ENCODE results near the gene TRAF1.

GRCh38 chr9:120855827-120856670, 70.5 kb downstream of the TRAF1 start:
- TF ChIP-seq, protein P1, sequence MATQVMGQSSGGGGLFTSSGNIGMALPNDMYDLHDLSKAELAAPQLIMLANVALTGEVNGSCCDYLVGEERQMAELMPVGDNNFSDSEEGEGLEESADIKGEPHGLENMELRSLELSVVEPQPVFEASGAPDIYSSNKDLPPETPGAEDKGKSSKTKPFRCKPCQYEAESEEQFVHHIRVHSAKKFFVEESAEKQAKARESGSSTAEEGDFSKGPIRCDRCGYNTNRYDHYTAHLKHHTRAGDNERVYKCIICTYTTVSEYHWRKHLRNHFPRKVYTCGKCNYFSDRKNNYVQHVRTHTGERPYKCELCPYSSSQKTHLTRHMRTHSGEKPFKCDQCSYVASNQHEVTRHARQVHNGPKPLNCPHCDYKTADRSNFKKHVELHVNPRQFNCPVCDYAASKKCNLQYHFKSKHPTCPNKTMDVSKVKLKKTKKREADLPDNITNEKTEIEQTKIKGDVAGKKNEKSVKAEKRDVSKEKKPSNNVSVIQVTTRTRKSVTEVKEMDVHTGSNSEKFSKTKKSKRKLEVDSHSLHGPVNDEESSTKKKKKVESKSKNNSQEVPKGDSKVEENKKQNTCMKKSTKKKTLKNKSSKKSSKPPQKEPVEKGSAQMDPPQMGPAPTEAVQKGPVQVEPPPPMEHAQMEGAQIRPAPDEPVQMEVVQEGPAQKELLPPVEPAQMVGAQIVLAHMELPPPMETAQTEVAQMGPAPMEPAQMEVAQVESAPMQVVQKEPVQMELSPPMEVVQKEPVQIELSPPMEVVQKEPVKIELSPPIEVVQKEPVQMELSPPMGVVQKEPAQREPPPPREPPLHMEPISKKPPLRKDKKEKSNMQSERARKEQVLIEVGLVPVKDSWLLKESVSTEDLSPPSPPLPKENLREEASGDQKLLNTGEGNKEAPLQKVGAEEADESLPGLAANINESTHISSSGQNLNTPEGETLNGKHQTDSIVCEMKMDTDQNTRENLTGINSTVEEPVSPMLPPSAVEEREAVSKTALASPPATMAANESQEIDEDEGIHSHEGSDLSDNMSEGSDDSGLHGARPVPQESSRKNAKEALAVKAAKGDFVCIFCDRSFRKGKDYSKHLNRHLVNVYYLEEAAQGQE (IDR thresholded peaks at IDR 0.05; ENCODE audit: insufficient read depth in 1 of 2, low read depth in 2 of 2, low read length in 1 of 2) = no peak
- no peak for TF ChIP-seq POLR2AphosphoS5 (IDR thresholded peaks at IDR 0.05; ENCODE audit: low read depth, low read length)

All from Panc1 (cell line).